Astrocyte of the cerebellum (primary cell): ENCODE measurements around the gene GARIN3.

Source experiments
- DNase-seq: peaks from one replicate; pipeline ENCODE4 v3.0.0-alpha.2; 2011; ENCODE audit warnings: low read depth
- H3K4me3 ChIP-seq: 2 replicates; pipeline ENCODE4 v1.5.1; 2011; ENCODE audit warnings: mild to moderate bottlenecking, low read depth, low read length, moderate library complexity
- in situ Hi-C: cut with HindIII; loops from 2 replicates; pipeline ENCODE4 v1.10.0; 2017; ENCODE audit warnings: low sequenced_read_pairs
- TF ChIP-seq, protein P1 (sequence below): IDR thresholded peaks from 2 replicates; pipeline ENCODE4 v1.5.1; 2012; ENCODE audit warnings: low read length, low read depth, moderate library complexity, mild to moderate bottlenecking; ENCODE audit errors: missing control alignments

Gene GARIN3

DNA sequence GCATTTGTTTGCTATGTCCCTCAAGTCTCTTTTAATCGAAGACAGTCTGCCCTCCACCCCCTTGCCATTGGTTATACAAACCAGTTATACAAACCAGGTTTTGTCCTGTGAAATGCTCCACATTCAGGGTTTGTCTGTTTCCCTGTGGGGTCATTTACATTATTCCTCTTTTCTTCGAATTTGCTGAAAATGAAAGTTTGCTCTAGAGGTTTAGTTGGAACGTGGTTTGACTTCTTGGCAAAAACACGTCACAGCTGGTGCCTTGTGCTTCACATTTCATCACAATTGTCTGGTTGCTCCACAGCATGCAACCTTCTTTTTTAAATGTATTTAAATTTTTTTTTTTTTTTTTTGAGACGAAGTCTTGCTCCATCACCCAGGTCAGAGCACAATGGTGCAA lies 53.1 kb downstream of the GARIN3 start:
- no peak for DNase-seq
- no peak overlapping the region for H3K4me3 ChIP-seq
- TF ChIP-seq, protein P1, sequence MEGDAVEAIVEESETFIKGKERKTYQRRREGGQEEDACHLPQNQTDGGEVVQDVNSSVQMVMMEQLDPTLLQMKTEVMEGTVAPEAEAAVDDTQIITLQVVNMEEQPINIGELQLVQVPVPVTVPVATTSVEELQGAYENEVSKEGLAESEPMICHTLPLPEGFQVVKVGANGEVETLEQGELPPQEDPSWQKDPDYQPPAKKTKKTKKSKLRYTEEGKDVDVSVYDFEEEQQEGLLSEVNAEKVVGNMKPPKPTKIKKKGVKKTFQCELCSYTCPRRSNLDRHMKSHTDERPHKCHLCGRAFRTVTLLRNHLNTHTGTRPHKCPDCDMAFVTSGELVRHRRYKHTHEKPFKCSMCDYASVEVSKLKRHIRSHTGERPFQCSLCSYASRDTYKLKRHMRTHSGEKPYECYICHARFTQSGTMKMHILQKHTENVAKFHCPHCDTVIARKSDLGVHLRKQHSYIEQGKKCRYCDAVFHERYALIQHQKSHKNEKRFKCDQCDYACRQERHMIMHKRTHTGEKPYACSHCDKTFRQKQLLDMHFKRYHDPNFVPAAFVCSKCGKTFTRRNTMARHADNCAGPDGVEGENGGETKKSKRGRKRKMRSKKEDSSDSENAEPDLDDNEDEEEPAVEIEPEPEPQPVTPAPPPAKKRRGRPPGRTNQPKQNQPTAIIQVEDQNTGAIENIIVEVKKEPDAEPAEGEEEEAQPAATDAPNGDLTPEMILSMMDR, result no peak
- in situ Hi-C loops, result no loop called here
